Amniotic epithelial cell (primary cell): ENCODE results near the gene PLD1.
A peak's percentile ranks its signal among the peaks of the same experiment; 100 is the strongest.
"Not testable (repeated sequence)": the region's sequence is repeated elsewhere in the genome, so short reads cannot be mapped to it uniquely, and the experiment has no call there.

ENCODE experiments used
- DNase-seq: peaks from one replicate; pipeline ENCODE4 v3.0.0-alpha.2; 2010; ENCODE audit warnings: low read depth

Gene PLD1

DNA sequence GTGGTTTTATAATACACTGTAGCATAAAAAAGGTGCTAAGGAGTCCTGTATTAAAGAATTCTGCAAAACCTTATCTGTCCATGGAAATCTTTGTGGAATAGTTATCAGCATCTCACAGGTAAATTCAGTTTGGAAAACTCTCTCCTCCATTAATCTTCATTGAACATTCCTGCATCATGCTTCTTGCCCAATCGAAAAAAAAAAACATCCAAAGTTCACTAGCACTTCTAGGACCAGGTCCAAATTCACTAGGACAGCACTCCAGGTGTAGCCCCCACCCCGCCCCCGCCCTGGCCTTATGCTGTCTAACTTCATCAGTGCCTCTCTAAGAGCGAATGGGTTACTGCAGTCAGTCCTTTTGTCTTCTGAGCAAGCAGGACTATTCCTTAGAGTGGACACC is 138.6 kb downstream of the PLD1 start:
- no peak for DNase-seq

DNA sequence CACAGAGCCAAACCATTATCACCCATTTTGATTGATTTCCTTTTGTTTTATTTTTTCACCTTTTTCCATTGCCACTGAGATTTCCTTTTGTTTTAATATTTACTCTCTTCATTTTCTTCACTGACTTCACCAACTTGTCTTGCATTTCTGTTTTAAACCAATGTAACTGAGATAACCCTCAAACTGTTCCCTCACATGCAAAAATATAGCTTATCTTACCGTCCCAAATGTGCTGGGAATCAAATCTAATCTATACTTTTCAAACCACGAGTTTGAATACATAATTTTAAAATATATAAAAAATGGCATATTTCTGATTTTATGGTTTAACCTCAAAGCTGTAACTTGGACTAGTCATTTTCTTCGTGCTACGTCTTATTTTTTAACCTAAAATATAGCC is 143.8 kb downstream of the PLD1 start:
- DNase-seq: no peak

GRCh38 chr3:171663805-171664204 is 146.5 kb downstream of the PLD1 start:
- no peak for DNase-seq

DNA sequence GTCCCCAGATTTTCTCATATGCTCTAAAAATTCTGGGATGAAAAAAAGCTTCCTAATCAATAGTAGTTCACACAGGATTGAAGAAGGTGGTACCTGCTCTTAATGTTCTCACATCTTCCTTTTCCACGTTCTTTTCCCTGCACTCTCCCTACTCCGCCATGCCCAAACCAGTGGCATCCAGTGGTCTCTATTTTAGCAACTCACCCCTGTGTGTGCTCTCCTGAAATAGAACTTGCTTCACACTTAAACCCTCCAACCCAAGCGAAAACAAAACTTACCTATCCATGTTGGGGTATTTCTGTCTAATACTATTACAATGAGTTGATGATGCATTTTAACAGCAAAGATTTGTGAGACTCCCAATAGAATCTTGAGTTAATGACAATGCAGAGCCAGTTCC is 148.8 kb downstream of the PLD1 start:
- no peak for DNase-seq

DNA sequence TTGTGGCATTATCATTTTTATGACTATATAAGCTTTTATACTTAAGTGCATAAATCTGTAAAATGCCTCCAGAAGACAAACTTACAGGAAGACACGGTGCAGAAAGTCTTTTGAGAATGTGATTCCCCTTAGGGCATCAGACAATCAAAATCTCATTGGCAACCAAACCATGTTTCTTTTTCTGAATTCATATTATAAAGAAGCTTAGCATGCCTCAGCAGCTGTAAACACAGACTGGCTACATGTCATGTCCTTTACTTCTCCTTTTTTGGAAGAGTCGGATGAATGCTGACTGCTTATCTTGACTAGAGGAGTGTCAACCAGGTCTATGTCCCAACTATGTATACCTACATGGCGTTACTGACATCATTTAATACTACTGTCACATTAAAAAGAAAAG is 150.1 kb downstream of the PLD1 start:
- no peak for DNase-seq

DNA sequence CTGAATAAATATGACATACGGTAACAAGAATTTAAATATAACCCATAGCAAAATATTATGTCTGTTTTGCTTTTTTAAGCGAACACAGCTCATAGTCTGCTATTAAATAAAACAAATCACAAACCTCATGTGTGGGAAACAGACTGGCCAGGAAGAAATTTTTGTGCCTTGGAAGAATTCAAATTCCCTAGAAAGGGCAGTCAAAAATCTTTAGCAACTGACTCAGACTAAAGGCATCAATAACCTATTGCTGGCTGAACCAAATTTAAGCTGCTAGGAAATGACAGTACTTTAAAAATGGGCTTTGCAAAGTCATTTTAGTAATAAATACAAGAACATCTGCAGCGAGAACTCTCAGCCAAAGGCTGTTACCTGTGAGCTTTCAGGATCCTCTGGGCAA is 151.4 kb downstream of the PLD1 start:
- DNase-seq: no peak

DNA sequence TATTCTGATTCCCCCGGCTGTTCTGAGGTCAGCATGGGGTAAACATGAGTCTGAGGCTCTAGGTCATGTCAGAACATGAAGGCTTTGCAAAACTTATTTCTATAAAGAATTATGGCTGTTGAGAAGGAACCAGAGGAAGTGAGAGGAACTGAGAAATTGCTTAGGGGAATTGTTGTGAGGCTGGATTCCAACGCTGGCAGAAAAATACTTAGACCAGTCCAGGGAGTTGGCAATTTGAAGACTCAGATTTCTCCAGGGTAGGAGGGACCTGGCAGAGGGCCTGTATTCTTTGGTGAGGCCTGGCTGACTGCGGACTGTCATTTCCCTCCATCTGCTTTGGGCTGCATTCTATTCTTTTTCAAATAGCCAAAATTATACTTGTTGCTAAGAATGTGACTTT is 155.5 kb downstream of the PLD1 start:
- DNase-seq: peak; percentile 55

- DNase-seq: no peak
Observed at GRCh38 chr3:171654326-171654725, 156.0 kb downstream of the PLD1 start.

DNA sequence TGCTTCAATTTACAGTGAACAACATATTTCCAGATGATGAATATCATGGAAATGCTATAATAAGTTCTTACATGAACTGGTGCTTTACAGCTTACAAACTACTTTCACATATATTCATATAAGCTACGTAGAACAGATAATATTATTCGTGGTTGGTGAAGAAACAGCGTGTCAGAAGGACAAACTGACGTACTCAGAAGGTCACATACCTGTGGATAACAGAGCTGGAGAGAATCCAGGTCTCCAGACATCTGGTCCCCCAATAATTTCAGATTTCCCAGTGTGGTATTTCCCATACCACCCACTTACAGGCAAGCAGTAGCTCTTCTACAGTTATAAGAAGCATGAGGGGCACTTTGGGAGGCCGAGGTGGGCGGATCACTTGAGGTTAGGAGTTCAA is 156.6 kb downstream of the PLD1 start:
- DNase-seq: peak; percentile 33

- no peak for DNase-seq
Observed at GRCh38 chr3:171652932-171653331, 157.4 kb downstream of the PLD1 start.

- DNase-seq: no peak
Observed at GRCh38 chr3:171649911-171650592, 160.2 kb downstream of the PLD1 start.

- no peak for DNase-seq
Observed at GRCh38 chr3:171649267-171649666, 161.0 kb downstream of the PLD1 start.

DNA sequence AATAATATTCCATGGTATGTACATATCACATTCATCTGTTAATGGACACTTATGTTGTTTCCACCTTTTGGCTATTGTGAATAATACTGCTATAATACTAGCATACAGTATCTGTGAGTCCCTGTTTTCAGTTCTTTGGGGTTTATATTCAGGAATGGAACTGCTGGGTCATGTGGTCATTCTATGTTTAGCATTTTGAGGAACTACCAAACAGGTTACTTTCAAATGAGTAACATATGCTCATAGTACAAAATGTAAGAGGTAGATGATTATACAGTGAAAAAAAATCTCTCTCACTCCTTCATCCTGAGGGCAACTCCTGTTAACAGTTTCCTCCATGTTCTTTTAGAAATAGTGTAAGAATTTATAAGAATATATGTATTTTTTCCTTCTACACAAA is 162.2 kb downstream of the PLD1 start:
- no peak for DNase-seq

DNA sequence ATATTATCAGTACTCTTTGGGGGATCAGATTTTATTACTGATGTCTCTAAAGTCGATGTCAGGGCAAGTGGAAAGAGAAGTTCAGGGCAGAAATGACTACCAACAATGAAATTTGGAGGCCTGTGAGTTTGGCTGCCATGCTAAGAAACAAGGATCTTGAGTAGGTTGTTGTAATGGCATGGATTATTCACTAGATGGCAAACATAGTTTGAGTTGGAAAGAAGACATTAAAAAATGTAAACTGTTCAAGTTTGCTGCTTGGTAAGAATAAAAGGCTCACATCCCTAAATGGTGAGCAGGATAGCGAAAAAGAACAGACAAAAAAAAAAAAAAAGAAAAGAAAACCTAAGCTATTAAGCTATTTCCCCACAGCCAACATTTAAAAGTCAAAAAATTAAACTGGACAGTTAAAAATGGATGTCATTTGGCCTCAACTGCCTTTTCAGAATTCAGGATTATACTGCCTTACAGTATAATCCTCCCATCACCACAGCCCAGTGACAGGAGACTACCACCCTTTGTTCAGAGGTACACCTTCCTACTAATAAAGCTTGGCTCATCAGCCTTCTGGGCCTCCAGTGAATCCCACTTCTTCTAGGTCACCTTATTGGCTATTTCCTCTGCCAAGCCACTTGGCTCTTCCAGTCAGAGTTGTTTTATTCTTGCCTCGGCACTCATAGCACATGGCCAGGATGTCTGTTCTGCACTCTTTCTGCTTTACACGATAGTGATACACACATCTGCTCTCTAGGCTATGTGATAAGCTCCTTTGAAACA is 163.7 kb downstream of the PLD1 start:
- peak; percentile 71 for DNase-seq

- no peak for DNase-seq
Observed at GRCh38 chr3:171644681-171645080, 165.6 kb downstream of the PLD1 start.

GRCh38 chr3:171643681-171644080 is 166.6 kb downstream of the PLD1 start:
- no peak for DNase-seq

GRCh38 chr3:171643033-171643432 is 167.2 kb downstream of the PLD1 start:
- no peak for DNase-seq

GRCh38 chr3:171640520-171641412 is 169.5 kb downstream of the PLD1 start:
- peak; percentile 57 for DNase-seq

DNA sequence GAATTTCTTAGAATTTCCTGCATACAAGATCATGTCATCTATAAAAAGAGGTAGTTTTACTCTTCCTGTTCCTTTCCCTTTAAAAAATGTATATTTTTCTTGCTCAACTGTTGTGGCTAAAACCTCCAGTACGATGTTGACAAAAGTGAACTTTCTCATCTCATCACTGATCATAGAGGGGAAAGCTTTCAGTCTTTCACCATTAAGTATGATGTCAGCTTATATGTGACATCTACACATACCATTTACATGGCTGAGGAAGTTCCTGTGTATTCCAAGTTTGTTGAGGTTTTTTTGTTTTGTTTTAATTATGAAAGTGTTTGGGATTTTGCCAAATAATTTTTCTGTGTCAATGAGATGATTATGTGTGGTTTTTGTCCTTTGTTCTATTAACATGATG is 173.6 kb downstream of the PLD1 start:
- no peak for DNase-seq

DNA sequence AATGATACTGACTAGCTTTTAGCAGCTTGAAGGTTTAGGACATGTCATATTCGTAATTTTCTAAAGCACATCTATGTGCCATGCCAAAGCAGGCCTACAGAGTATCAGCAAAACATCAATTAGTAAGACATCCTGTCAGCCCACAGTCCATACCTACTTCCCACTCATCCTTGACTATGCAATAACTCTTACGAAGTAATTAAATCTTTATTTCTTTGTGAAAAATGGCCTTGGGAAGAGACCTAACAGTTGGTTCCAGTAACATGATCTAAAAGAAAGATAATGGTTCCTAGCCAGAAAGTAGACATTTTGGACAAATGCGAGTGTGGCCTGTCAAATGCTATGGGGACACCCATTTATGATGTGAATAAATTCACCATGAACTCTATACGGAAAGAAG is 177.5 kb downstream of the PLD1 start:
- DNase-seq: no peak

- not testable (repeated sequence) for DNase-seq
Observed at GRCh38 chr3:171626799-171627198, 183.5 kb downstream of the PLD1 start.

DNA sequence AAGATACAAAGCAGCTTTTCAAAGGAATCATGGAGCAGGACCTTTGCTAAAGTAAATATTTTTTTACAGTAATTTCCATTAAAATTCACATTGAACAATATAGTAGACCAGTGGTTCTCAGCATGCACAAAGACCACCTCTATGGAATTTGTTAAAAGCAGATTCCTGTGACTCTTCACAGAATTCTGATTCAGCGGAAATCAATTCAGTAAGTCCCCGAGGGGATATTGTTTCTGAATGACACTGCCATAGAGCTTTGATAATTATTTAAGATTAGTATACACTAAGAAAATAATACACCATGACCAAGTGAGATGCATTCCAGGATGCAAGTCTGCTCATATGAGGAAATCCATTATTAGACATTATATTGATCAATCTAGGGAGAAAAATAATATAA is 188.2 kb downstream of the PLD1 start:
- no peak for DNase-seq
